Measurements from ENCODE around the gene GMNN.

The GMNN gene

GRCh38 chr6:24795106-24795505 lies 20.4 kb downstream of the GMNN start:
- Histone ChIP-seq H3K4me3 (ENCODE audit: low read length) (no peak overlapping the region), H3K27me3 (ENCODE audit: control insufficient read depth, low read length) (no peaks in the 10 kb centered on the region), H3K9me3 (ENCODE audit: control insufficient read depth, insufficient read depth, low read length) (no peaks in the 10 kb centered on the region), H3K27ac (ENCODE audit: low read depth, low read length) (no peak overlapping the region), H3K36me3 (ENCODE audit: control insufficient read depth, low read length) (no peaks in the 10 kb centered on the region; the same call in 1 of the 2 replicates), H3K79me2 (ENCODE audit: control insufficient read depth, low read length) (no peaks in the 10 kb centered on the region), H3K9me2 (replicated peaks; ENCODE audit: control insufficient read depth, low read length) (no peaks in the 10 kb centered on the region), H3K4me2 (ENCODE audit: low read length) (no peak overlapping the region), H3F3A (ENCODE audit: control insufficient read depth, insufficient read depth) (peaks cover 12% of the 10 kb centered on the region), H3K4me1 (ENCODE audit: control insufficient read depth, low read length) (no peaks in the 10 kb centered on the region), H4K20me1 (ENCODE audit: control insufficient read depth, insufficient read depth, low read depth, low read length) (no peaks in the 10 kb centered on the region)
- no peak for TF ChIP-seq CTCF (IDR thresholded peaks at IDR 0.05; ENCODE audit: low read depth, low read length, poor library complexity, severe bottlenecking)
- TF ChIP-seq EZH2phosphoT487 (IDR thresholded peaks at IDR 0.05; ENCODE audit: borderline replicate concordance, low read length) = no peak

- Histone ChIP-seq H3K9me2 (replicated peaks; ENCODE audit: control insufficient read depth, low read length) (no peaks in the 10 kb centered on the region), H3K36me3 (ENCODE audit: control insufficient read depth, low read length) (no peaks in the 10 kb centered on the region), H3K4me3 (ENCODE audit: low read length) (no peak overlapping the region), H3K9me3 (ENCODE audit: control insufficient read depth, insufficient read depth, low read length) (no peaks in the 10 kb centered on the region), H3K27ac (ENCODE audit: low read depth, low read length) (no peak overlapping the region), H3K4me1 (ENCODE audit: control insufficient read depth, low read length) (no peaks in the 10 kb centered on the region), H3F3A (ENCODE audit: control insufficient read depth, insufficient read depth) (peaks cover 3% of the 10 kb centered on the region; the same call in 1 of the 2 replicates), H3K79me2 (ENCODE audit: control insufficient read depth, low read length) (no peaks in the 10 kb centered on the region), H3K27me3 (ENCODE audit: control insufficient read depth, low read length) (no peaks in the 10 kb centered on the region), H3K4me2 (ENCODE audit: low read length) (no peak overlapping the region), H4K20me1 (ENCODE audit: control insufficient read depth, insufficient read depth, low read depth, low read length) (no peaks in the 10 kb centered on the region)
- TF ChIP-seq EZH2phosphoT487 (IDR thresholded peaks at IDR 0.05; ENCODE audit: borderline replicate concordance, low read length) = no peak
- no peak for TF ChIP-seq CTCF (IDR thresholded peaks at IDR 0.05; ENCODE audit: low read depth, low read length, poor library complexity, severe bottlenecking)
Measured at GRCh38 chr6:24796616-24797290, 22.0 kb downstream of the GMNN start.

GRCh38 chr6:24797596-24798216 lies 23.0 kb downstream of the GMNN start:
- no peaks in the 10 kb centered on the region for H3K9me2 ChIP-seq (replicated peaks; ENCODE audit: control insufficient read depth, low read length)
- no peak overlapping the region for H3K27ac ChIP-seq (ENCODE audit: low read depth, low read length)
- no peaks in the 10 kb centered on the region for H3K79me2 ChIP-seq (ENCODE audit: control insufficient read depth, low read length)
- no peaks in the 10 kb centered on the region for H4K20me1 ChIP-seq (ENCODE audit: control insufficient read depth, insufficient read depth, low read depth, low read length)
- no peak overlapping the region for H3K4me2 ChIP-seq (ENCODE audit: low read length)
- no peaks in the 10 kb centered on the region for H3K9me3 ChIP-seq (ENCODE audit: control insufficient read depth, insufficient read depth, low read length)
- no peaks in the 10 kb centered on the region for H3K27me3 ChIP-seq (ENCODE audit: control insufficient read depth, low read length)
- no peaks in the 10 kb centered on the region for H3K36me3 ChIP-seq (ENCODE audit: control insufficient read depth, low read length)
- TF ChIP-seq CTCF (IDR thresholded peaks at IDR 0.05; ENCODE audit: low read depth, low read length, poor library complexity, severe bottlenecking) (no peak), EZH2phosphoT487 (IDR thresholded peaks at IDR 0.05; ENCODE audit: borderline replicate concordance, low read length) (no peak)
- no peaks in the 10 kb centered on the region for H3K4me1 ChIP-seq (ENCODE audit: control insufficient read depth, low read length)
- H3F3A ChIP-seq (ENCODE audit: control insufficient read depth, insufficient read depth) = peaks cover 7% of the 10 kb centered on the region
- no peak overlapping the region for H3K4me3 ChIP-seq (ENCODE audit: low read length)

Data from DOHH2 (cell line).